Measurements from ENCODE around the gene VPS16.
A peak's percentile ranks its signal among the peaks of the same experiment; 100 is the strongest.
"Not testable (repeated sequence)": the region's sequence is repeated elsewhere in the genome, so short reads cannot be mapped to it uniquely, and the experiment has no call there.

VPS16 gene

GRCh38 chr20:2807929-2808328 lies 32.6 kb upstream of the VPS16 start:
- not testable (repeated sequence) for DNase-seq

- no peak for DNase-seq
These were observed 30.9 kb upstream of the VPS16 start for GRCh38 chr20:2809690-2810089.

GRCh38 chr20:2812189-2812588 lies 28.4 kb upstream of the VPS16 start:
- DNase-seq: no peak

- no peak for DNase-seq
These were observed 26.5 kb upstream of the VPS16 start for GRCh38 chr20:2814076-2814475.

GRCh38 chr20:2814587-2815051 lies 25.9 kb upstream of the VPS16 start, which contains the start of gene C20orf141:
Gene C20orf141, plus strand, starts transcription at chr20:2814987. Its CDS starts 198 bp downstream, at chr20:2815185.
- DNase-seq: peak; percentile 100

- no peak for DNase-seq
These were observed 25.2 kb upstream of the VPS16 start for GRCh38 chr20:2815242-2815900.

GRCh38 chr20:2816030-2816582 lies 24.4 kb upstream of the VPS16 start, which contains the start of gene TMEM239:
Gene TMEM239, plus strand, starts transcription at chr20:2816364. Its CDS starts 191 bp downstream, at chr20:2816555.
- no peak for DNase-seq

- no peak for DNase-seq
These were observed 23.8 kb upstream of the VPS16 start for GRCh38 chr20:2816583-2817340.

- no peak for DNase-seq
These were observed 23.2 kb upstream of the VPS16 start for GRCh38 chr20:2817341-2817726.

- no peak for DNase-seq
These were observed 22.5 kb upstream of the VPS16 start for GRCh38 chr20:2817891-2818595.

- peak; percentile 73 for DNase-seq
These were observed 20.3 kb upstream of the VPS16 start for GRCh38 chr20:2820084-2820895.

- DNase-seq: no peak
These were observed 19.4 kb upstream of the VPS16 start for GRCh38 chr20:2820896-2821869.

GRCh38 chr20:2822073-2822472 lies 18.5 kb upstream of the VPS16 start:
- DNase-seq: peak; percentile 67

- DNase-seq: no peak
These were observed 14.8 kb upstream of the VPS16 start for GRCh38 chr20:2825761-2826160.

- no peak for DNase-seq
These were observed 13.9 kb upstream of the VPS16 start for GRCh38 chr20:2826655-2827054.

- no peak for DNase-seq
These were observed 11.2 kb upstream of the VPS16 start for GRCh38 chr20:2829376-2829775.

- DNase-seq: not testable (repeated sequence)
These were observed 9.3 kb upstream of the VPS16 start for GRCh38 chr20:2831206-2831605.

- DNase-seq: no peak
These were observed 6.8 kb upstream of the VPS16 start for GRCh38 chr20:2833761-2834160.

- no peak for DNase-seq
These were observed 6.0 kb upstream of the VPS16 start for GRCh38 chr20:2834401-2835110.

GRCh38 chr20:2835331-2835796 lies 5.2 kb upstream of the VPS16 start:
- DNase-seq: no peak

Measured in fibroblast of skin of right quadriceps (primary cell).